GM10847 (cell line): ENCODE results near the gene CPVL.

Source experiments
- POLR2A ChIP-seq: IDR thresholded peaks from 2 replicates; pipeline ENCODE4 v1.6.1; 2011; ENCODE audit not compliant: insufficient read length; ENCODE audit errors: extremely low read depth

The CPVL gene

GRCh38 chr7:28999895-29000716 lies 146.2 kb downstream of the CPVL start:
- TF ChIP-seq POLR2A, result no peak

DNA sequence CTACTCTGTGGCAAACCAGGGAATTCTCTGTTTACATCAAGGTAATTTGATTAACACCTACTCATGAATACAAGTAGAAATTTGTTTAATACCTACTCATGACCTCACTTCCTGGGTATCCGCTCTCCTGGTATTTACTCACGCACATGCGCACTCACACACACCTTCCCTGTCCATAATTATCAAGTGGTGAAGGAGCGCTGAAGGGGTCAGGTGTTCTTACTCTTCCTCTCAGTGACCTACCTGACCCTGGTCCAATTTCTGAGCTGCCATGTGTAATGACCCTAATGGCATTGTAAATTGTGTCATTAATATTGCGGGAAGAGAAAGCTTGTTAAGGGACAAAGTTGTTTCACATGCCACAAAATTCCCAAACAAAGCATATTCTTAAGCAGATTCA lies 146.9 kb downstream of the CPVL start:
- no peak for TF ChIP-seq POLR2A

DNA sequence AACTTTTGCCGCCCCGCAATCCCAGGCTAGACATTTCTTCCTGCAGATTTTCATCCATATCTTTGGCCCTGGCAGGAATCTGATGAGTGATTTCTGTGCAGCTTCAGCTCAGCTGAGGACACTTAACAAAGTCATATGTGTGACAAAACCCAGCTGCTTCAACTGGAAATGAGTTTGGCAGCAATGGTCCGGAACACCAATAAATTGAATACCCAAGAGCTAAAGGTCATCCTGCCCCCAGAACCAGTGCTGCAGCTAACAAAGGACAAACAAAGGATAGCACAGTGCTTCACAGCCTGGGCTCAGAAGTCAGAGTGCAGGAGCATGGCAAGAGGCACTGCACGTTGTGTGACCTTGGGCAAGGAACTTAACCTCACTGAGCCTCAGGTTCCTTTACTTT lies 148.2 kb downstream of the CPVL start:
- no peak for TF ChIP-seq POLR2A

DNA sequence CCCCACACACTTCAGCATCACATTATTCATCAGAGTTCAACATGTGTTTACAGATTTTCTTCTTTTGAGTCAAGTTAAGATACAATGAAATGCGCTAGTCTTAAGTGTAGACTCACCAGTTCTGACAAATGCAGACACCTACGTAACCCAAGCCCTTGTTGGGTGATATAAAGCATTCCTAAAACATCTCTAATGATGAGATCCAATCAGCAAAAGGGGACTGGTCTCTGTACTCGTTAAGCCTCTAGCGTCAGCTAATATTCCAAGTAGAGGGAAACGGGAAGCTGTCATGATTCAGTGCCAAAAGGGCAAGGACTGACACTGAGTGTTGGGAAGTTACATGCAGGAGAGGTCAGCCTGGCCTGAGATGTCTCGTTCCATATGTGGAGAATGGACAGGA lies 149.5 kb downstream of the CPVL start:
- TF ChIP-seq POLR2A, result no peak

GRCh38 chr7:28993371-28993770 lies 153.0 kb downstream of the CPVL start:
- TF ChIP-seq POLR2A, result no peak

DNA sequence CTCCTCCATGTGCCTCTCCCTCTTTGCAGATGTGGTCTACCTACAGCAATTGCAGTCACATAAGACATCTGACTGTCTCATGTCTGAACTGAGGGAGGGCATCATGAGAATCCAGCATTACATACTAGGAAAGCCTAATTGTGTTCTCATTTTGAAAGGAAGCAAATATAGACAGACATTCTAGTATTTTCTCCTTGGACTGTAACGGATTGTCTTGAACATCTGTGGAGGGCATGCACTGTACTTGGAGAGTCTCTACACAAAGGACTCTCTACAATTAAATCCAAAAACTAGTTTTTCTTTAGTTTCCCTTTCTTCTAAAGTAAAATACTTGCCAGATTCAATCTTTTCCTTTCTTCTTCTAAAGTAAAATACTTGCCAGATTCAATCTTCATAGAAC lies 153.5 kb downstream of the CPVL start:
- TF ChIP-seq POLR2A, result no peak

DNA sequence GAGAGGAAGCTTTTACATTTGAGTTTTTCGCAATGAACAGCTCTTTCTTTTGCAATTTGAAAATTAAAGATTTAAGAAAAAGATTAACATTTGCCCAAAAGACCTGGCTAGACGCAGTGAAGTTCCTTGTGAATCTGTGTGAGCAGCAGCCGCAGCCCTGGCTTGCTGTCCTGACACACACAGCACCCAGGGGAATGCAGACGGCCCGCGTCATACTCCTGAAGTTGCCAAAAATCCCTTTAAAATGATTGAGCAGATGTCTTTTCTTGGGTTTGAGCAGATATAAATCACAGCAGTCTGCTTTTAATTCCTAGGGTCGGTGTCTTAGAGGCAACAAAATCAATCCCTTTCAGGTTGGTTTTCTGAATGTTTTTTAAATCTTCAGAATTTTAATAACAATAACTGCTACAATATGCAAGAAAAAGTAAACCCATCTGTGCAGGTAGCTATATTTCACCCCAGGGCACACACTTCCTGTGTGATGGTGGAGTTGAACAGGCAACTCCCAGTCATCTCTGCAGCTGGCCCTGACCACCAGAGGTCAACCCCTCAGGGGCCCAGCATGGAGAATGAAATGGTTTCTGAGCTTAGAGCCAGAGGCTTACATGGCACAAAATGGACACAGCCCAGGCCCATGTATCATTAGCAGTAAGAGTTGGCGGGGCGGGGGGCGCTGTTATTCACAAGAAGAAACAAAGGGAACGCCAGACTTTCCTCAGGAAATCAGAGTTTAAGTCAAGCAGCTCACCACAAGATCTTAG lies 156.0 kb downstream of the CPVL start:
- no peak for TF ChIP-seq POLR2A

DNA sequence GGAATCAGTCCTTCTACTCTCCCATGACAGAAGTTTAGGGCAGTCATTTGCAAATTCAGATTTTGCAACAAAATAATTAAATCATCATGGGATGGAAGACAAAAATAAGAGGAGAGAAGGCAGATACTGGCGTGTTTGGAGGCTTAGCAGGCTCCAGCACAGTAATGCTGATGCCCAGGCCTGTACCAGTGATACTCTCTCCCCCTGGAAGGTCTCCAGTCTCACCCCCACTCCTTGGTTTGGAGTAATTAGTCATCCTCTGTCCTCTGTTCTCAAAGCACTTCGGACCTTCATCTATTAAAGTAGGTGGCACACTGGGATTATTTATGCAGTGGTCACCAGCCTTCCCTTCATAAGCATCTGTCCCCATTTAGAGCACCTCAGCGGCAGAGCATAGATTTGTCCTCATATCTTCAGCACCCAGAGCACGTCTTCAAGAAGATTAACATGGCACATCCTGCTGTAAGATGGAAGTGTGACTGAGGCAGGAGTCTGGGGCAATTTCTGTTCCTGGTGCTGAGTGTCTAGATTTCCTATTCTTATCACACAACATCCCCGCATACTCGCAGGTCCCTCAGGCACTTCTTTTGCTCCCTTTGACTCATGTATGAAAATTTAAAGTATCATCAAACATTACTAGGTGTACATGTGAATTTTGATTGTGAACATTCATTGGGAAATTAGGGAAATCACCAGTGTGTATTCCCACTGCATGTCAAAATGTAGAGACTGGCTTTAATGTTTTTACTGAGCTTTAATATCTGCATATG lies 156.9 kb downstream of the CPVL start:
- TF ChIP-seq POLR2A, result no peak

- no peak for TF ChIP-seq POLR2A
Measured at GRCh38 chr7:28988810-28989209, 157.5 kb downstream of the CPVL start.

- no peak for TF ChIP-seq POLR2A
Measured at GRCh38 chr7:28988091-28988490, 158.2 kb downstream of the CPVL start.

DNA sequence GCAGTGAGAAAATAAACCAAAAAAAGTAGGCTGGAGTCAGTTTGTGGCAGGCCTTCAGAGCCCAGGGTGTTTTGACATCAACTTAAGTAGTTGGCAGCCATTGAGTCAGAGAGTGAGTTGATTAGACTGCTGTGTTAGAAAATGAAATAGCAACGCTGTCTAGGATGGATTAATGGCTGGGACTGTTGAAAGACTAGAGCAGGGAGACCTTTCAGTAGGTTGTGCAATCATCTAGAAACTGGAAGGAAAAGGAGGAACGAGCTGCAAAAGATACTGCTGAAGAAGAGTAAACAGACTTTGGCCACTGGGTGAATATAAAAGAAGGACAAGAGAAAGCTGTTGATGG lies 159.6 kb downstream of the CPVL start:
- no peak for TF ChIP-seq POLR2A

GRCh38 chr7:28986028-28986764 lies 160.1 kb downstream of the CPVL start:
- TF ChIP-seq POLR2A, result no peak

DNA sequence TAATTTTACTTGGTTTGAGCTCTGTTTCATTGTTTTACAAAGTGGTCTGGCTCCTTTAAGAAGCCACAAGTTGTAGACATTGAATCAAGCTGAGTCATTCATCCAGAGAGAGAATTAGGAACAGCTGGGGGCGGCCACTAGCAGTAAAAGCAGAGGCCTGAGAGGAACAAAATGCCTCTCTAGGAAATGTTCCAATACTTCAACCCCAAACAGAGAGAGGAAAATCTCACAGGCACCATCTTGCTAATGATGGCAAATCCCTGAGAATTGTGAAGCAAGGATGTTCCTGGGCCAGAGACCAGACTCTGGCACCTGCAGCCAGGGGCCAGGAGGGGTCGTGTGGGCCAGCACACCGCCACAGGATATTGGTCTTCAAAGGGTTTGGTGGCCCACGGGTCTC lies 161.7 kb downstream of the CPVL start:
- TF ChIP-seq POLR2A, result no peak

DNA sequence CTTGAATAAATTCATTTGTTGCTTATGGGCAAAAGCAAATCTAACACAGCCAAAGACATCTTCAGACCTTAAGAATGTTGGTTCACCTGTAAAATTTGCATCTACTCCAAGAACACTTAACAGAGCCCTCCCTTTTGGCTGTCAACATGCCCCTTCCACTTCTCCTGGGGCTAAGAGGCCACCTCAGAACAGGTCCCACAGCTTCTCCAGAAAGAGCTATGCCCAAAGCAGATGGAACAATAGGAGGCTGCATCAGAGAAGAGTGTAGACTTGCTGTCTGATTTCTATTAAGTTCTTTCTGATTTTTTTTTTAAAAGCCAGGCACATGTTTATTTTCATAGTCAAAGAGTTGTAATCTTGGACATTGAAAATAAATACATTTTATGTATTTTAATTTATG lies 162.1 kb downstream of the CPVL start:
- no peak for TF ChIP-seq POLR2A
